HG03439 (cell line): ENCODE results near the gene ABCC10.
"Not testable (repeated sequence)": the region's sequence is repeated elsewhere in the genome, so short reads cannot be mapped to it uniquely, and the experiment has no call there.

Experiments
- ATAC-seq: cut with Tn5 transposase; IDR thresholded peaks from one replicate; pipeline ENCODE4 v1.9.1; 2021; ENCODE audit warnings: mild to moderate bottlenecking, moderate library complexity; ENCODE audit not compliant: unreplicated experiment

The ABCC10 gene, protein sequence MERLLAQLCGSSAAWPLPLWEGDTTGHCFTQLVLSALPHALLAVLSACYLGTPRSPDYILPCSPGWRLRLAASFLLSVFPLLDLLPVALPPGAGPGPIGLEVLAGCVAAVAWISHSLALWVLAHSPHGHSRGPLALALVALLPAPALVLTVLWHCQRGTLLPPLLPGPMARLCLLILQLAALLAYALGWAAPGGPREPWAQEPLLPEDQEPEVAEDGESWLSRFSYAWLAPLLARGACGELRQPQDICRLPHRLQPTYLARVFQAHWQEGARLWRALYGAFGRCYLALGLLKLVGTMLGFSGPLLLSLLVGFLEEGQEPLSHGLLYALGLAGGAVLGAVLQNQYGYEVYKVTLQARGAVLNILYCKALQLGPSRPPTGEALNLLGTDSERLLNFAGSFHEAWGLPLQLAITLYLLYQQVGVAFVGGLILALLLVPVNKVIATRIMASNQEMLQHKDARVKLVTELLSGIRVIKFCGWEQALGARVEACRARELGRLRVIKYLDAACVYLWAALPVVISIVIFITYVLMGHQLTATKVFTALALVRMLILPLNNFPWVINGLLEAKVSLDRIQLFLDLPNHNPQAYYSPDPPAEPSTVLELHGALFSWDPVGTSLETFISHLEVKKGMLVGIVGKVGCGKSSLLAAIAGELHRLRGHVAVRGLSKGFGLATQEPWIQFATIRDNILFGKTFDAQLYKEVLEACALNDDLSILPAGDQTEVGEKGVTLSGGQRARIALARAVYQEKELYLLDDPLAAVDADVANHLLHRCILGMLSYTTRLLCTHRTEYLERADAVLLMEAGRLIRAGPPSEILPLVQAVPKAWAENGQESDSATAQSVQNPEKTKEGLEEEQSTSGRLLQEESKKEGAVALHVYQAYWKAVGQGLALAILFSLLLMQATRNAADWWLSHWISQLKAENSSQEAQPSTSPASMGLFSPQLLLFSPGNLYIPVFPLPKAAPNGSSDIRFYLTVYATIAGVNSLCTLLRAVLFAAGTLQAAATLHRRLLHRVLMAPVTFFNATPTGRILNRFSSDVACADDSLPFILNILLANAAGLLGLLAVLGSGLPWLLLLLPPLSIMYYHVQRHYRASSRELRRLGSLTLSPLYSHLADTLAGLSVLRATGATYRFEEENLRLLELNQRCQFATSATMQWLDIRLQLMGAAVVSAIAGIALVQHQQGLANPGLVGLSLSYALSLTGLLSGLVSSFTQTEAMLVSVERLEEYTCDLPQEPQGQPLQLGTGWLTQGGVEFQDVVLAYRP (N-terminal part only)

DNA sequence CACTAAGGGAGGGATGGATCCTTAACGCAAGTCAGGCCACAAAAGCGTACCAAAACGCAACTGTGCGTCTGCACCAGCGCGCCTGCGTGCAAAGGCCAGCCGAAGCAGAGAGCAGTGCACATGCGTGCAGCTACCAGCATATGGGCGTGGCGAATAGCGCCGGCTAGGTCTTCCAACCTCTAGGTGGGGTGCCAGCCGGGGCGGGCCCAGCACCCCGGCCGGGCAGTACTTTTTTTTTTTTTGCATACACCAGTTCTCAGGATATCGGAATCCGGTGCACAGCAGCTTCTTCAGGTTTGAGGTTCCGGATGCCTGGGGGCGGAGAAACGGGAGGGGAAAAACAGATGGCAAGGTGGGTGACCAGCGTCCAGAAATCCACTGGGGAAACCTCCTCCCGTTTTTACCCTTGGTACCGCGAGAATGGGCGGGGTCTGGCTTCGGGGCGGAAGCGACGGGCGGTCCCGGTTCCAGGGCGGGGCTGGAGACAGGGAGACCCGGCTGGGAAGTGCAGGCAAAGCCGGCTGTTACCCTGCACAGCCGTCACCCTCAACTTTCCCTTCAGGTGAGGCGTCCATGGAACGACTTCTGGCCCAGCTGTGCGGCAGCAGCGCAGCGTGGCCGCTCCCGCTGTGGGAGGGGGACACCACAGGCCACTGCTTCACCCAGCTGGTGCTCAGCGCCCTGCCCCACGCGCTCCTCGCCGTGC lies at the start of gene ABCC10:
Gene ABCC10, plus strand, starts transcription at position 136 of the 706 bp plus-strand sequence. Its CDS starts 438 bp downstream, at position 574.
- peak; percentile 91 for ATAC-seq

DNA sequence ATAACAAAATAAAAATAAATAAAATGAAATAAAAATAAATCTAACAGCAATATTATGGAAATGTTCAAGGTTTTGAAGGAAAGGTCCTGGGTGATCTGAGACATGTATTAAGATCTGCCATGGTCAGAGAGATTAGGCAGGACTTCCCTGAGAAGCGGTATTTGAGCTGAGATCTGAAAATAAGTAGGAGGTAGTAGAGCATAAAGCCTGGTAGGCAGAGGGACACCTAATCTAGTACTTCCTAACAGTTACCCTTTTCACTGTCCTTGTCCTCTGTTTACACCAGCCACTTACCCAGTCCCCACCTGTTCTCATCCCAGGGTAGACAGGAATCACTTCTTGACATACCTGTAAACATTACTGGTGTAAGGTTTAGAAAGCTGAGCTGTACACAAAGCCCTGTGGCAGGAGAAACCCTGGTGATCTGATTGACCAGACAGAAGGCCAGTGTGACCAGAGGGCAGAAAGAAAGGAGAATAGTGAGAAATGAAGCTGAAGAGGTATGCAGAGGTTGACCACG lies 49.6 kb upstream of the ABCC10 start:
- ATAC-seq, result no peak

DNA sequence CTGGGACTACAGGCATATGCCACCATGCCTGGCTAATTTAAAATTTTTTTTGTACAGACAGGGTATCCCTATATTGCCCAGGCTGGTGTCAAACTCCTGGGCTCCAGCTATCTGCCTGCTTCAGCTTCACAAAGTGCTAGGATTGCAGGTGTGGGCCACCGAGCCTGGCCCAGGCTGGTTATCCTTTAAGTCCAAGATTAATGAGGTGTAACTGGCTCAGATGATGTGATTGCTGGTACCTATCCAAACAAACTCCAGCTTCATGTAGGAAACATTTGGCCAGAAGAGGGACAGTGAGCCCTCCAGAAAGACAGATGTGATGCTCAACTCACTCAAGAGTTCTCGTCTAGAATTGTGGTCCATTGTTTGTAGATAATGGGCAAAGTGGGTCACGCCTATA lies 48.7 kb upstream of the ABCC10 start:
- ATAC-seq, result no peak

DNA sequence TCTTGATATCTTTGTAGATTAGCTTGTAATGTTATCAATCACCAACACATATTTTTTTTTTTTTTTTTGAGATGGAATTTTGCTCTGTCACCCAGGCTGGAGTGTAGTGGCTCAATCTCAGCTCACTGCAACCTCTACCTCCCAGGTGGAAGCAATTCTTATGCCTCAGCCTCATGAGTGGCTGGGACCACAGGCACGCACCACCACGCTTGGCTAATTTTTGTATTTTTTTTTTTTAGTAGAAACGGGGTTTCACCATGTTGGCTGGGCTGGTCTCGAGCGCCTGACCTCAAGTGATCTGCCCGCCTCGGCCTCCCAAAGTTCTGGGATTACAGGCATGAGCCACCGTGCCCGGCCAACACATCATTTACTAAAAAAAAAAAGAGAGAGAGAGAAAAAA lies 46.5 kb upstream of the ABCC10 start:
- ATAC-seq, result not testable (repeated sequence)

DNA sequence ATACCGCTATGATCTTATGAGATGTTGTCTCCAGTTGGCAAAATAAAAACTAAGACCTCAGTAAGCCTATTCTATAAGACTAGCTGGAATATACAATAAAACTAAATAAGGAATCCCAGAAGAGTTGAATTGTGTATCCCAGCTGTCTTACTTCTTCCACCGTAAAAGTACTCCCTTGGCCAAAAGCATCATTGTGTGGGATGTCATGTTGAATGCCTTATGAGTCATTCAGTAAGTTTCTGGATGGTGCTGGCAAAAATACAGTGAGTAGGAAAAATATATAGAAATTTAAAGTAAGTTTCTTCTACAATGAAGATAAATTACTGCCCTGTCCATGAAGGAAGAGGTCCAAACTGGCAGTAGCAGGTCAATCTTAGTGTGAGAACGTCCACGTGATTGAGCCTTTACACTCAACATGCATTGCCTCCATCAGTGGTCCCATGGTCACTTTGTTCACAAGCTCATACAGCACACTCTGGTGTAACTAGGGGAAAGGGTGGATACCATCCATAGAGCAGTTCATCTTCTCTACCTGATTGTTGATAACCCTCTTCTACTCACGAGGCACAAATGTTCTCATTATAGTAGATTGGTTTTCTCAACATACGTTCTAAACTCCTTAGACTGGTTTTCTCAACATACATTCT lies 44.2 kb upstream of the ABCC10 start:
- peak; percentile 26 for ATAC-seq

DNA sequence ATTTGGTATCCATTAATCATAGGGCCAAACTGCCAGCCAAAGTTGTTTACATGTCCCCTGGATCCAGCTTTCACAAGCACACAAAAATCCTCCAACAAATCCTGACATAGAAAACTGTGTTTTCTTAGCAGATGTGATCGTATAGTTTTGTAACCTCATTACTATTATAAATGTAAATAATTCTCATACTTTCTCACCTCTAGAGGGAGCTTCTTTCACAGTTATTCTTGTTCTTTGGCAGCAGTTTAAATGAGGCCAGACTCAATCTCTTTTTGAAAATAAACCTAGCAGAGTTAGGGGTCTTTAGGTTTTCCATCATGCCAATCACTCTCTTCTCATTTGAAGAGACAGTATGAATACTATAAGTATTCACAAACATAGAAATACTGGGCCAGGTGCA lies 40.8 kb upstream of the ABCC10 start:
- no peak for ATAC-seq

DNA sequence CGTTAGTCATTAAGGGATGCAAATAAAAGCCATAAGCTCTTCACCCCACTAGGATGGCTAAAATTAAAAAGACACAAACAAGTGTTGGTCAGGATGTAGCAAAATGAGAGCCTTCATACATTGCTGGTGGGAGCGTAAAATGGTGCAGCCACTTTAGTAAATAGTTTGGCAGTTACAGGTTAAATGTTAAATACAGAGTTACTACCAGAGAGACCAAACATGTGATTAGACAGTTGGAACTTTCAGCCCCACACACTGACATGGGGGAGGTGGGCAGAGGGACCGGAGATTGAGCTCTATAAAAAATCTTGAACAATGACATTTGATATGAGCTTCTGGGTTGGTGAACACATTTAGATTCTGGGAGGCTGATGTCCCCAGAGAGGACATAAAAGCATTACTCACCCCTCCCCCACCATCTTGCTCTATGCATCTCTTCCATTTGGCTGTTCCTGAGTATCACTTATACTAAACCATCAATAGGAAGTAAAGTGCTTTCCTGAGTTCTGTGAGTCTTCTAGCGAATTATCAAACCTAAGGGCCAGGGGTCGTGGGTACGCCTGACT lies 37.5 kb upstream of the ABCC10 start:
- no peak for ATAC-seq

DNA sequence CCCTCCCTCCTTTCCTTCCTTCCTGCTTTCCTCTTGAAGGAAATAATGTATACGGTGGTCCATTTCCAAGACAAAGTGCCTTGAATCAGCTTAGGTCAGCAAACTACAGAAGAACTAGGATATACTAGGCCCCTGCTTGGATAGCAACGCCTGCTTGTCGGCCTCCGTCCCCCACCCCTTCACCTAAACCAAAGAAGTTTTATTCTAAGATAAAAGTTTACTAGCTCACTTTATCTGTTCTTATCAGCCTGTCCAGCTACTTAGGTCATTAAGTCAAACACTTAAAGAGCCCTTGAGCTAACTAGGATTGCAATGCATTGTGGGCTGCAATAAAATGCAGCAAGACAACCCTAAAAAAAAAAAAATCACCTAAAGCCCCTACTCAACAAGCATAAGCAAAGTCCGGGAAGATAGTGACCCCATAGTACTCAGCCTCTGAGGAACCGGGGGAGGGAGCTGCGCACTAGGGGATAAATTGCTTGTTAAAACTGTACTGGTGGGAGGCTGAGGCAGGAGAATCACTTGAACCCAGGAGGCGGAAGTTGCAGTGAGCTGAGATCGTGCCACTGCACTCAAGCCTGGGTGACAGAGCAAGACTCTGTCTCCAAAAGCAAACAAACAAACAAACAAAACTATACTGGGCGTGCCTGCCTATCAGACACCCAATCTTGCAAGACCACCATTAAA lies 36.4 kb upstream of the ABCC10 start:
- ATAC-seq, result not testable (repeated sequence)

DNA sequence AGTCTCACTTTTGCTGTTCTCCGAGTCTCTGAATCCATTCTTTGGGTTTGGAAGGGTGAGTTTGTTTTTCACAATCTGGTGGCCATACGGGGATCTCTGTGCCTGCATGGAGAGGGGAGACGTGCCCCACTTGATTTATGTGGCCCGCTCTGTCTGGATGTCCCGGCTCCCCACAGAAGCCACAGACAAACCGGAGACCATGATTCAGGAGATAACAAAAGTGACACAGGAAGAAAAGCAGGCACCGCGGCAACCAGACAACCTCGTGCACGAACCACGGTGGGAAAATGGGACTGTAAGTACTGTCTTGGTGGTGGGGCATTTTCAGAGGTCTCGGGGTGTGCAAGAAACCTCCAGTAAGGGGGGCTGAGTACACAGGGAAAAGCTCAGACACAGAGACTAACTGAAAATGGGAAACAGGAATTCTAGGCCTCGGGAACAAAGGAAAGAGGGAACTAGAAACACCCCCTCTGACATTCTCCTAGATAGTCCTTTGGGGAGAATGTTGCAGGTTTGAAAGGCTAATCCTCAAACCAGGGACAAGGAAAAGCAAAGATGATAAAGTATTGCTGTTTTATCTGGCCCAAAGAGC lies 35.8 kb upstream of the ABCC10 start:
- ATAC-seq, result no peak

DNA sequence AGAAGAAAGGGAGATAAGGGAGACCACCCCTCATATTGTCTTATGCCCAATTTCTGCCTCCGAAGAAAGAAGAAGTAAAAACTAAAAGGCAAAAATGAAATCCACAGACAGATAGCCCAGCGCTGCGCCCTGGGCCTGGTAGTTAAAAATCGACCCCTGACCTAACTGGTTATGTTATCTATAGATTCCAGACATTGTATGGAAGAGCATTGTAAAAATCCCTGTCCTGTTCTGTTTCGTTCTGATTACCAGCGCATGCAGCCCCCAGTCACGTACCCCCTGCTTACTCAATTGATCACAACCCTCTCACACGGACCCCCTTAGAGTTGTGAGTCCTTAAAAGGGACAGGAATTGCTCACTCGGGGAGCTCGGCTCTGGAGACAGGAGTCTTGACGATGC lies 34.2 kb upstream of the ABCC10 start:
- ATAC-seq, result not testable (repeated sequence)

DNA sequence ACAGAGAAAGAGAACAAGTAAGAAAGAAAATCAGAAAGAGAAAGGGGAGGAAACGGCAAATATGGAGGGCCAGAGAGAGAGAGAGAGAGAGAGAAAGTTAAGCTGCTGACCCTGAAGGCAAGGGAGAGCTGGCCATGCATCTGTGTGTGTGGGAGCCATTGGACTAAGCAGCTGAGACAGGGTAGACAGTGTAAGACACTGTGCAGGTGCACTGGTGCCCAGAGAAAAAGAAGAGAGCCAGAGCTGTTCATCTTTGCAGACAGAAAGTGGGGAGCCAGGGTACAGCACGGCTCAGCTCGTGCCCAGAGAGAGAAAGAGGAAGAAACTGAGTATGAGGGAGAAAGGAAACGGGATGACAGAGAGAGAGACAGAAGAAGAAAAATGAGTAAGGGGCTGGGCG lies 33.7 kb upstream of the ABCC10 start:
- ATAC-seq, result no peak

DNA sequence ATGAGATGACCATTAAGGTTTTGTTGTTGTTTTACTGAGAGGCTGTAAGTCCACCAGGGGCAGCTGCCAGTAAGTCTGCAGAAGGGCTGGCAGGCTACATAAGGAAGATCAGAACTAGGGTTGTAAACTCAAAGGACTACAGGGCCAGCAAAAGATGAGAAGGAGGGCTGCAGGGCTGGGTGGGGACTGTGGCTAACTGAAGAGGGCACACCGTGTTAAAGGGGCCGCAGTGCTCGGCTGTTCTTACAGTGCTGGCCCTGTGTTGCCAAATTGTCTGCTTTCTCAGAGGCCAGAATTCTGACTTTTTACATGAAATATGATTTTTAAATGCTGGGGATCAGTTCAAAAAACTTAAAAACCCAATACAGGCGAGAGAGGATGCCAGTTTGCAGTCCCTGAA lies 32.4 kb upstream of the ABCC10 start:
- no peak for ATAC-seq

DNA sequence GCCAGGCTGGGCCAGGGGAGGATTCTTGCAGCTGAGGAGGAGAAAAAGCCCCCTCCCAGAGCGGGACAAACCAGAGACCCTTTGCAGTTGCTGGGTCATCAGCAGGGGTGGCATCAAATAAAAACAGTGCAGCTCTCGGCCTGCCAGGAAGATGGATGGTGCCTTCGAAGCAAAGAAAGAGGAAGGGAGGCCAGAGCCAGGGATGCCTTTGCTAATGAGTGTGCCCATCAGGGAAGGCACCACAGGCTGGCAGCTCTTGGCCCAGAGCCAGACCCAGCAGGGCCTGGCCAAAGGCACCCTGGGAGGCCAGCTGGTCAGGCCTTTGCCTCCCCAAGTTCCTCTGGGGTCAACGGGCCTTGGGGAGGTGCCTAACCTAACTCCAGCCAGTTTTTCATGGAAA lies 31.6 kb upstream of the ABCC10 start:
- ATAC-seq, result no peak

DNA sequence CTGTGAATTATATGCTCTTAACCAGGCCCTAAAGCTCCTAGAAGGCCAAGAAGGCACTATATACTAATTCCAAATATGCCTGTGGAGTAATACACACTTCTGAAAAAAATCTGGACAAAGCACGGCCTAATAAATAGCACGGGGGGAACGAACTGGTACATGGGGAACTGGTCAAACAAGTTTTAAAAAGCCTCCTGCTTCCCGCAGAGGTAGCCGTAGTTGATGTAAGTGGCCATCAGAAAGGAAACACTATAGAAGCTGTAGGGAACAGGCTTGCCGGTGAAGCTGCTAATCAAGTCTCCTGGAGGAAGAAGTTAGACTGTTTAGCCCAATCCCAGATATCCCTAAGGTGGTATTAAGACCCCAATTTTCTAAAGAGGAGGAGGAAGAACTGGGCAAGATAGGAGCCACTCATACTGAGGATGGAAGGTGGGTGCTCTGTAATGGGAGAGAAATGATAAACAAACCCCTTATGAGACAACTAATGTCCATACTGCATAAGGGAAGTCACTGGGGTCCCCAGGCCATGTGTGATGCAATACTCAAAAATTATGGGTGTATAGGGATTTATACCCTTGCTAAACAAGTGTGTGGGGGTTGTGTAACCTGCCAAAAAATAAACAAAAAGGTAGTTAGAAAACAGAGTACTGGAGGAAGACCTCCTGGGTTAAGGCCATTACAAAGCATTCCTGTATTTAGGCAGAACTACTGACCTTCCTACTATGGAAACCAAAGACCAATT lies 30.8 kb upstream of the ABCC10 start:
- no peak for ATAC-seq

DNA sequence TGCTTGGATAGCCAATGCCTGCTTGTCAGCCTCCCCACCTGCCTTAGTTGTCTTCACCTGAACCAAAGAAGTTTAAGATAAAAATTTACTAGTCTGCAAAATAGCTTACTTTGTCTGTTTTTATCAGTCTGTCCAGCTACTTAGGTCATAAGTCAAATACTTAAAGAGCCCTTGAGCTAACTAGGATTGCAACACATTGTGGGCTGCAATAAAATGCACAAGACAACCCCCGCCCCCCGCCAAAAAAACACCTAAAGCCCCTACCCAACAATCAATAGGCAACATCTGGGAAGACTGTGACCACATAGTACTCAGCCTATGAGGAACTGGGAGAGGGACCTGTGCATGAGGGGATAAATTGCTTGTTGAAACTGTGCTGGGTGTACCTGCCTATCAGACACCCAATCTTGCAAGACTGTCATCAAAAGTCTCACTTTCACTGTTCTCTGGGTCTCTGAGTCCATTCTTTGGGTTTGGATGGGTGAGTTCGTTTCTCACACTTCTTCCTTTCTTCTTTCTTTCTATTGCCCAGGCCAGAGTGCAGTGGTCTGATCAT lies 27.3 kb upstream of the ABCC10 start:
- ATAC-seq, result no peak

DNA sequence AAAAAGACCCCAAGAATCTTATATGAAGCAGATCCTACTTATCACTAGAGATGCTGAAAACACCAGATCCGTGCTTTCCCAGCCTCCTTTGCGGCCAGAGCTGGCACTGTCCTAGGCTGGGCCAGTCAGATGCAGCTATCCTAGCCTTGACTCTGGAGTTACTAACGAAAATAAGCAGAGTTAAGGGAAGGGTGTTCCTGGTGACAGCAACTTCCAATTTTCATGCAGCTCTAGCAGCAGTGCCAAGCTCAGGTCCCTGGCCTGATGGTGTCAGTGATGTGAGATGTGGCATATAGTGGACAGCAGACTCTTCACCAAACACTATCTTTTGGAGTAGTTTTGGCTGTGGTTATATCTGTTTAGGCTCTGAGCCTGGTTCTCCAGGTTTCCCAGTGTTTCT lies 25.6 kb upstream of the ABCC10 start:
- ATAC-seq, result no peak

DNA sequence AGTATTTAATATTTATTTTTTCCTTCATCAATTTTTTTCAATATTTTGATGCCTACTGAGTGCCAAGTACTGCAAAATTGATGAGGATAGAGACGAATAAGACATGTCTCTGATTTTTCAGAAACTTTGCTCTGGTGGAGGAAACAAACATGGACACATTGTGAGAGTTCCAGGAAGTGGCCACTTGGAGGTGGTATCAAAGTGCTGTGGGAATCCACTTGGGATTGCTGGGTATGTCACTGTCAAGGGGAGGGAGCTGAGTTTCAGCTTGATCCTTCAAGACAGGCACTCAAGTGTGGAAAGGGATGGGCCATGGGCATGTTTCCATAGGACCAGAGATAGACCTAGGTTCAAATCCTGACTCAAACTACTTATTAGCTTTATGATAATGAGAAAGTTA lies 24.5 kb upstream of the ABCC10 start:
- ATAC-seq, result no peak

DNA sequence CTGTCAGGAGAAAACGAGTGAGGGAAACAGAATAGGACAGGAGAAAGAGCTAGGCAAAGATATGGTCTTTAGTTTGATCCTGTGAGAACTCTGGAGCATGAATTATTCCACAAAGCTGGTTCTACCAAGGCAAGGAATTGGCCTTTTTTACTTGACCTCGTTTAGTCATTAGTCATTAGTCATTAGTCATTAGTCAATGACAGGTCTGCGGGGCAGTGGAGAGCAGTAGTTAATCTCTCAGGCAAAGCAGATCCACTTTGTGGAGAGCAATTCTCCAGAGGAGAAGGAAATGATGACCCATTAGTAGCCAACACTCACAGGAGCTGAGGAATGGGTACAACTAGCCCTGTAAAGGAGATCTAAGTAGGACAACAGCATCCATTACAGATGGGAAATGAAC lies 22.0 kb upstream of the ABCC10 start:
- ATAC-seq, result no peak
